HEK293 (cell line): Measurements from ENCODE around the gene BTBD6.

ENCODE experiments used
- CTCF ChIP-seq: fragments of 450-650 bp; formaldehyde crosslinking; IDR thresholded peaks from 2 replicates; pipeline ENCODE4 v1.5.1; 2016; ENCODE audit warnings: missing biosample characterization, missing genetic modification characterization
- KLF1 ChIP-seq: fragments of 450-650 bp; formaldehyde crosslinking; IDR thresholded peaks from 2 replicates; pipeline ENCODE4 v1.5.1; 2016; ENCODE audit warnings: missing biosample characterization, missing genetic modification characterization
- PRDM10 ChIP-seq: fragments of 450-650 bp; formaldehyde crosslinking; IDR thresholded peaks from 2 replicates; pipeline ENCODE4 v1.5.1; 2016; ENCODE audit warnings: missing biosample characterization, missing genetic modification characterization
- ZNF26 ChIP-seq: fragments of 450-650 bp; formaldehyde crosslinking; IDR thresholded peaks from 2 replicates; pipeline ENCODE4 v1.5.1; 2016; ENCODE audit warnings: missing biosample characterization, missing genetic modification characterization
- ZNF280D ChIP-seq: fragments of 450-650 bp; formaldehyde crosslinking; IDR thresholded peaks from 2 replicates; pipeline ENCODE4 v1.5.1; 2016; ENCODE audit warnings: missing biosample characterization, missing genetic modification characterization

- TF ChIP-seq KLF1 (tag by site-specific recombination) (no peak), ZNF26 (tag by site-specific recombination) (no peak), PRDM10 (tag by site-specific recombination) (no peak), CTCF (tag by site-specific recombination) (no peak), ZNF280D (tag by site-specific recombination) (no peak)
Observed at GRCh38 chr14:105250008-105250366, 1.7 kb downstream of the BTBD6 start.
